ENCODE data around the gene TIGD3. TPM values are rescaled to one million over a fixed set of nuclear protein-coding genes. Genes with fewer than 3 reads are reported as not detected.

Gene TIGD3
- total and polyA plus RNA-seq, 2 of the 13 experiments (the other 11 are each of a cell fraction or from before 2014, with no cell fraction given), result 0.49 to 4.9 TPM

DNA sequence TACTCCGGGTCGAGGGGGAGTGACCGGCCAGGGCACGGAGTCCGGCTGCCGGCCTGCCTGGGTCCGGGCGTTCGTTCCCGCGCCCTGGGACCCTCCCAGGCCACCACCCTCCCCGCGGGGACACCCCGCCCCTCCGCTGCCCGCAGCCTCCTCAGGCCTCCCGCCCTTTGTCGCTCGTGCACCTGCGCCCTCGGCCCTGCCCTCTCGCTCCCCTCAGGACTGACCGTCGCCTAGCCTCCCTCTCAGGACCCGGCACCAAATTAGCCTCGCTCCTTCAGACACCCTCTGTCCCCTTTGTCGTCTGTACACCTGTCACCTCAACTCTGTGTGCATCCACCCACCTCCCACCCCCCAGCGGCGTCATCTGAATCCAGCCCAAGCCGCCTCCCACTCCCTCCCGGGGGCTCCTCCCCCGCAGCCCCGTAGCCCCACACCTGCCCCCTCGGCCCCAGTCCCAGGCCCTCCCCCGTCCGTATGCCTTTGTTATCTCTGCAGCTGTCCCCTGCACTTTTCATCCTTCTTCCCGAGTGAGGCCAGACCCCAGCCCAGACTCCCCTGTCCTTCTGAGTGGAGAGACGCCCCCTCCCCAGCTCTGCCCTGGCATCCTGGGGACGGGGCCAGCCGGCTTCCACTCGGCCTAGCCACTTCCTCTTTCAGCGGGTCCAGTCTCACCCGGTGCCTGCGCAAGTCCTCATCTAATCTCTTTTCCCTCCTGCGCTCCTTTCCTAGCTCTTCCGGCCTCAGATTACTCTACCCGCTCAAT, 643 bp downstream of the TIGD3 start (continued):
- TF ChIP-seq, protein P1, sequence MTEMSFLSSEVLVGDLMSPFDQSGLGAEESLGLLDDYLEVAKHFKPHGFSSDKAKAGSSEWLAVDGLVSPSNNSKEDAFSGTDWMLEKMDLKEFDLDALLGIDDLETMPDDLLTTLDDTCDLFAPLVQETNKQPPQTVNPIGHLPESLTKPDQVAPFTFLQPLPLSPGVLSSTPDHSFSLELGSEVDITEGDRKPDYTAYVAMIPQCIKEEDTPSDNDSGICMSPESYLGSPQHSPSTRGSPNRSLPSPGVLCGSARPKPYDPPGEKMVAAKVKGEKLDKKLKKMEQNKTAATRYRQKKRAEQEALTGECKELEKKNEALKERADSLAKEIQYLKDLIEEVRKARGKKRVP (CRISPR knock-in tag; IDR thresholded peaks at IDR 0.05), result no peak
- TF ChIP-seq ZNF101 (CRISPR knock-in tag; IDR thresholded peaks at IDR 0.05; ENCODE audit: borderline replicate concordance, low read depth) (0 out of 2 replicates have a peak, but pooled peaks have one; percentile 35), ATF7-NPFF (CRISPR knock-in tag; IDR thresholded peaks at IDR 0.05; ENCODE audit: low read depth) (no peak; the same call in 1 of the 2 replicates), PAWR (CRISPR knock-in tag; IDR thresholded peaks at IDR 0.05; ENCODE audit: borderline replicate concordance) (no peak), TCF12 (IDR thresholded peaks at IDR 0.05) (no peak), TCF12 (CRISPR knock-in tag; IDR thresholded peaks at IDR 0.05) (0 out of 2 replicates have a peak, but pooled peaks have one; percentile 60), NCOA1 (CRISPR knock-in tag; IDR thresholded peaks at IDR 0.05) (no peak), ZNF781 (CRISPR knock-in tag; IDR thresholded peaks at IDR 0.05; ENCODE audit: borderline replicate concordance, not compliant biosample characterization) (no peak), RBFOX2 (IDR thresholded peaks at IDR 0.05; ENCODE audit: low read depth, low read length) (peak; percentile 46), ESRRA (CRISPR knock-in tag; IDR thresholded peaks at IDR 0.05; ENCODE audit: low read depth) (0 out of 2 replicates have a peak, but pooled peaks have one; percentile 30), KDM5A (IDR thresholded peaks at IDR 0.05; ENCODE audit: borderline replicate concordance, low read length) (0 out of 2 replicates have a peak, but pooled peaks have one; percentile 0)
- TF ChIP-seq, protein P2, sequence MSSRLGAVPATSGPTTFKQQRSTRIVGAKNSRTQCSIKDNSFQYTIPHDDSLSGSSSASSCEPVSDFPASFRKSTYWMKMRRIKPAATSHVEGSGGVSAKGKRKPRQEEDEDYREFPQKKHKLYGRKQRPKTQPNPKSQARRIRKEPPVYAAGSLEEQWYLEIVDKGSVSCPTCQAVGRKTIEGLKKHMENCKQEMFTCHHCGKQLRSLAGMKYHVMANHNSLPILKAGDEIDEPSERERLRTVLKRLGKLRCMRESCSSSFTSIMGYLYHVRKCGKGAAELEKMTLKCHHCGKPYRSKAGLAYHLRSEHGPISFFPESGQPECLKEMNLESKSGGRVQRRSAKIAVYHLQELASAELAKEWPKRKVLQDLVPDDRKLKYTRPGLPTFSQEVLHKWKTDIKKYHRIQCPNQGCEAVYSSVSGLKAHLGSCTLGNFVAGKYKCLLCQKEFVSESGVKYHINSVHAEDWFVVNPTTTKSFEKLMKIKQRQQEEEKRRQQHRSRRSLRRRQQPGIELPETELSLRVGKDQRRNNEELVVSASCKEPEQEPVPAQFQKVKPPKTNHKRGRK (CRISPR knock-in tag; IDR thresholded peaks at IDR 0.05), result no peak
- TF ChIP-seq, protein P3, sequence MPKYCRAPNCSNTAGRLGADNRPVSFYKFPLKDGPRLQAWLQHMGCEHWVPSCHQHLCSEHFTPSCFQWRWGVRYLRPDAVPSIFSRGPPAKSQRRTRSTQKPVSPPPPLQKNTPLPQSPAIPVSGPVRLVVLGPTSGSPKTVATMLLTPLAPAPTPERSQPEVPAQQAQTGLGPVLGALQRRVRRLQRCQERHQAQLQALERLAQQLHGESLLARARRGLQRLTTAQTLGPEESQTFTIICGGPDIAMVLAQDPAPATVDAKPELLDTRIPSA (CRISPR knock-in tag; IDR thresholded peaks at IDR 0.05; ENCODE audit: borderline replicate concordance), result 0 out of 2 replicates have a peak, but pooled peaks have one; percentile 39
- TF ChIP-seq, protein P4, sequence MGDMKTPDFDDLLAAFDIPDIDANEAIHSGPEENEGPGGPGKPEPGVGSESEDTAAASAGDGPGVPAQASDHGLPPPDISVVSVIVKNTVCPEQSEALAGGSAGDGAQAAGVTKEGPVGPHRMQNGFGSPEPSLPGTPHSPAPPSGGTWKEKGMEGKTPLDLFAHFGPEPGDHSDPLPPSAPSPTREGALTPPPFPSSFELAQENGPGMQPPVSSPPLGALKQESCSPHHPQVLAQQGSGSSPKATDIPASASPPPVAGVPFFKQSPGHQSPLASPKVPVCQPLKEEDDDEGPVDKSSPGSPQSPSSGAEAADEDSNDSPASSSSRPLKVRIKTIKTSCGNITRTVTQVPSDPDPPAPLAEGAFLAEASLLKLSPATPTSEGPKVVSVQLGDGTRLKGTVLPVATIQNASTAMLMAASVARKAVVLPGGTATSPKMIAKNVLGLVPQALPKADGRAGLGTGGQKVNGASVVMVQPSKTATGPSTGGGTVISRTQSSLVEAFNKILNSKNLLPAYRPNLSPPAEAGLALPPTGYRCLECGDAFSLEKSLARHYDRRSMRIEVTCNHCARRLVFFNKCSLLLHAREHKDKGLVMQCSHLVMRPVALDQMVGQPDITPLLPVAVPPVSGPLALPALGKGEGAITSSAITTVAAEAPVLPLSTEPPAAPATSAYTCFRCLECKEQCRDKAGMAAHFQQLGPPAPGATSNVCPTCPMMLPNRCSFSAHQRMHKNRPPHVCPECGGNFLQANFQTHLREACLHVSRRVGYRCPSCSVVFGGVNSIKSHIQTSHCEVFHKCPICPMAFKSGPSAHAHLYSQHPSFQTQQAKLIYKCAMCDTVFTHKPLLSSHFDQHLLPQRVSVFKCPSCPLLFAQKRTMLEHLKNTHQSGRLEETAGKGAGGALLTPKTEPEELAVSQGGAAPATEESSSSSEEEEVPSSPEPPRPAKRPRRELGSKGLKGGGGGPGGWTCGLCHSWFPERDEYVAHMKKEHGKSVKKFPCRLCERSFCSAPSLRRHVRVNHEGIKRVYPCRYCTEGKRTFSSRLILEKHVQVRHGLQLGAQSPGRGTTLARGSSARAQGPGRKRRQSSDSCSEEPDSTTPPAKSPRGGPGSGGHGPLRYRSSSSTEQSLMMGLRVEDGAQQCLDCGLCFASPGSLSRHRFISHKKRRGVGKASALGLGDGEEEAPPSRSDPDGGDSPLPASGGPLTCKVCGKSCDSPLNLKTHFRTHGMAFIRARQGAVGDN (CRISPR knock-in tag; IDR thresholded peaks at IDR 0.05), result peak; percentile 37
